Stimulated activated naive CD8-positive, alpha-beta T cell treated with anti-CD3 and anti-CD28 coated beads, Interleukin-15, Interleukin-2, amounts not matched to agents 100 ng/mL and 50 ng/mL, for 24 hours (primary cell): Measurements from ENCODE around the gene SPIRE1.
"Not testable (repeated sequence)": the region's sequence is repeated elsewhere in the genome, so short reads cannot be mapped to it uniquely, and the experiment has no call there.

ENCODE experiments used
- H3K27ac Mint-ChIP-seq: one replicate; pipeline ENCODE4 v1.8.0; 2021; ENCODE audit warnings: mild to moderate bottlenecking, mixed read lengths
- H3K27me3 Mint-ChIP-seq: one replicate; pipeline ENCODE4 v1.8.0; 2021; ENCODE audit warnings: mixed read lengths
- H3K36me3 Mint-ChIP-seq: one replicate; pipeline ENCODE4 v1.8.0; 2021; ENCODE audit warnings: low read depth, mixed read lengths
- H3K4me1 Mint-ChIP-seq: one replicate; pipeline ENCODE4 v1.8.0; 2021; ENCODE audit warnings: low read depth, mixed read lengths
- H3K4me3 Mint-ChIP-seq: one replicate; pipeline ENCODE4 v1.8.0; 2021; ENCODE audit warnings: mild to moderate bottlenecking, mixed read lengths
- H3K9me3 Mint-ChIP-seq: one replicate; pipeline ENCODE4 v1.8.0; 2021; ENCODE audit warnings: mixed read lengths

SPIRE1 gene

GRCh38 chr18:12518832-12519531 lies 138.9 kb downstream of the SPIRE1 start:
- Mint-ChIP-seq H3K27me3 (peaks cover 3% of the 10 kb centered on the region), H3K4me1 (no peaks in the 10 kb centered on the region), H3K4me3 (no peak overlapping the region), H3K27ac (no peak overlapping the region), H3K36me3 (no peaks in the 10 kb centered on the region), H3K9me3 (no peaks in the 10 kb centered on the region)

DNA sequence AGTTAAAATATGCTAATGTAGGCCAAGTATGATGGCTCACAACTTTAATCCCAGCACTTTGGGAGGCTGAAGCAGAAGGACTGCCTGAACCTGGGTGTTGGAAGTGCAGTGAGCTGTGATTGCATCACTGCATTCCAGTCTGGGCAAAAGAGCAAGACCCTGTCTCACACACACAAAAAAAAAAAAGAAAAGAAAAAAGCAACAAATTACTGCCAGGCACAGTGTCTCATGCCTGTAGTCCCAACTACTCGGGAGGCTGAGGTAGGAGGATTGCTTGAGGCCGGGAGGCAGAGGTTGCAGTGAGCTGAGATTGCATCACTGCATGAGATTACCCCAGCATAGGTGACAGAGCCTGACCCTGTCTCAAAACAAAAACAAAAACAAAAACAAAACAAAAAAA lies 139.6 kb downstream of the SPIRE1 start:
- Mint-ChIP-seq H3K4me1 (no peaks in the 10 kb centered on the region), H3K4me3 (no peak overlapping the region), H3K27me3 (peaks cover 3% of the 10 kb centered on the region), H3K36me3 (no peaks in the 10 kb centered on the region), H3K9me3 (no peaks in the 10 kb centered on the region), H3K27ac (no peak overlapping the region)

GRCh38 chr18:12517142-12517825 lies 140.6 kb downstream of the SPIRE1 start:
- Mint-ChIP-seq H3K27ac (no peak overlapping the region), H3K9me3 (no peaks in the 10 kb centered on the region), H3K36me3 (no peaks in the 10 kb centered on the region), H3K27me3 (peaks cover 3% of the 10 kb centered on the region), H3K4me3 (no peak overlapping the region), H3K4me1 (no peaks in the 10 kb centered on the region)

DNA sequence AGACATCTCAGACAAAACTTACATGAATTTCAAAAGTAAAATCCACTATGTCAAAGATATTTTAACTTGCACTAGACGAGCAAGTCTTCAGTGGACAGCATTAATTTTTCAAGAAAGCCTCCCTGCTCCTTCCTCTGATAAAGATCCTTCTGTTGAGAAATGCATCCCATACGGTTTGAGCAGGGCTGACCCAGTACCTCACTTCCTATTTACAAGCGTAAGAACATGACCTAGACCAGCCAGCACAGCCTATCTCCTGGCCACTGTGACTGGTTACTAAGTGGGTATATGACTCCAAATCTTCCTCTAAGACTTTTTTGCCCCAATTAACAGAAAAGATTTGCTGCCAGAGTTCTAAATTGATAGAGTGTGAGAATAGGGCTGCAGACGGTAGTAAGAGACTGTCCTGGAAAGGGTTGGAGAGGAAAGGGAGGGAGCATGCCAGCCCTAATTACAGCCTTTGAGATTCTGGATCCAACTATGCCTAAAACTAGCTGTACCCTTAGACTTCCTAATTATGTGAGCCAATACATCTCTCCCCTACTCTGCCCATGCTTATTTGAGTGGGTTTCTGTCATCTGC lies 141.8 kb downstream of the SPIRE1 start:
- Mint-ChIP-seq H3K27me3 (no peaks in the 10 kb centered on the region), H3K36me3 (no peaks in the 10 kb centered on the region), H3K4me1 (no peaks in the 10 kb centered on the region), H3K27ac (no peak overlapping the region), H3K4me3 (no peak overlapping the region), H3K9me3 (no peaks in the 10 kb centered on the region)

- H3K4me3 Mint-ChIP-seq = no peak overlapping the region
- no peaks in the 10 kb centered on the region for H3K4me1 Mint-ChIP-seq
- H3K36me3 Mint-ChIP-seq = no peaks in the 10 kb centered on the region
- H3K27ac Mint-ChIP-seq = no peak overlapping the region
- no peaks in the 10 kb centered on the region for H3K27me3 Mint-ChIP-seq
- H3K9me3 Mint-ChIP-seq = no peaks in the 10 kb centered on the region
These were observed 142.4 kb downstream of the SPIRE1 start for GRCh38 chr18:12515550-12515949.

GRCh38 chr18:12507007-12507406 lies 150.9 kb downstream of the SPIRE1 start:
- no peaks in the 10 kb centered on the region for H3K4me1 Mint-ChIP-seq
- no peaks in the 10 kb centered on the region for H3K27me3 Mint-ChIP-seq
- H3K27ac Mint-ChIP-seq = no peak overlapping the region
- no peaks in the 10 kb centered on the region for H3K36me3 Mint-ChIP-seq
- no peaks in the 10 kb centered on the region for H3K9me3 Mint-ChIP-seq
- no peak overlapping the region for H3K4me3 Mint-ChIP-seq

GRCh38 chr18:12500986-12501385 lies 156.9 kb downstream of the SPIRE1 start:
- no peaks in the 10 kb centered on the region for H3K36me3 Mint-ChIP-seq
- H3K9me3 Mint-ChIP-seq = no peaks in the 10 kb centered on the region
- H3K27ac Mint-ChIP-seq = no peak overlapping the region
- H3K4me1 Mint-ChIP-seq = no peaks in the 10 kb centered on the region
- no peaks in the 10 kb centered on the region for H3K27me3 Mint-ChIP-seq
- no peak overlapping the region for H3K4me3 Mint-ChIP-seq

DNA sequence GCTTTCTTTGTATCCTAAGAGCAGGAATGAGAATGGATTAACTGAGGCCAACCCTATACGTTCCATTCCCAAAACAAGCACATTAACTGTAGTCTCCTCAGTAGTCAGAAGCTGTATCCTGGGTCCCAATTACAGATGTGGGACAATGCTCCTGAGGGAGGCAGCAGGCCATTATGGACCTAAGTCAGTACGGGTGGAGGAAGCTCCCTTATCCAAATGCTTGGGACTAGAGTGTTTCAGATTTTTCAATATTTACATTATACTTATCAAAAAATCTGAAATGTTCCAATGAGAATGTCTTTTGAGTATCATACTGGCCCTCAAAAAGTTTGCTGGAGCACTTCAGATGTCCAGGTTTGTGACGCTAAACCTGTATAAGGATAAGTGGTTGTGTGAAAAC lies 160.1 kb downstream of the SPIRE1 start:
- no peaks in the 10 kb centered on the region for H3K9me3 Mint-ChIP-seq
- H3K36me3 Mint-ChIP-seq = no peaks in the 10 kb centered on the region
- H3K4me3 Mint-ChIP-seq = no peak overlapping the region
- no peaks in the 10 kb centered on the region for H3K4me1 Mint-ChIP-seq
- H3K27ac Mint-ChIP-seq = no peak overlapping the region
- H3K27me3 Mint-ChIP-seq = no peaks in the 10 kb centered on the region

- Mint-ChIP-seq H3K4me1 (no peaks in the 10 kb centered on the region), H3K9me3 (no peaks in the 10 kb centered on the region), H3K4me3 (no peak overlapping the region)
These were observed 160.6 kb downstream of the SPIRE1 start for GRCh38 chr18:12497296-12497695.

DNA sequence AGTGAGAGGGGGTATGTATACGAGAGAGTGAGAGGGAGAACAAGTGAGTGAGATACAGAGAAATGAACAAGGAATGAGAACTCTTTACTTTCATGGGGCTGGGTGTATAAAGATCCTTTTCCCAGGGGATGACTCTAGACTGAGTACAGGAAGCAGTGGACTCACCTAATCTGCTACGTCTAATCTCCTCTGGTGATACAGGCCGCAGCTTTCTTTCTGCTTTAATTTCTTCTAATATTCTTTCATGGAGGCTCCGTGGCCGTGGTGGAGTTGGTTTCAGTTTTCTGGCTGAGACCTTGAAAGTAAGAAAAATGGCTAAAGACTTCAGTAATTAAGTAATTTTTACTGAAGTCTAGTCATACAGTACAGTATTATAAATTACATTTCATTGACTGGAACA lies 165.0 kb downstream of the SPIRE1 start:
- Mint-ChIP-seq H3K27ac (no peak overlapping the region), H3K36me3 (no peaks in the 10 kb centered on the region), H3K4me1 (no peaks in the 10 kb centered on the region), H3K27me3 (no peaks in the 10 kb centered on the region), H3K9me3 (no peaks in the 10 kb centered on the region), H3K4me3 (no peak overlapping the region)

More at GRCh38 chr18:12497296-12497695, 160.6 kb downstream of the SPIRE1 start:
- Mint-ChIP-seq H3K27ac (no peak overlapping the region), H3K36me3 (no peaks in the 10 kb centered on the region), H3K27me3 (no peaks in the 10 kb centered on the region)

GRCh38 chr18:12491611-12492435 lies 166.1 kb downstream of the SPIRE1 start:
- H3K4me3 Mint-ChIP-seq = no peak overlapping the region
- H3K27ac Mint-ChIP-seq = no peak overlapping the region
- H3K4me1 Mint-ChIP-seq = no peaks in the 10 kb centered on the region
- H3K9me3 Mint-ChIP-seq = no peaks in the 10 kb centered on the region
- no peaks in the 10 kb centered on the region for H3K27me3 Mint-ChIP-seq
- H3K36me3 Mint-ChIP-seq = no peaks in the 10 kb centered on the region

DNA sequence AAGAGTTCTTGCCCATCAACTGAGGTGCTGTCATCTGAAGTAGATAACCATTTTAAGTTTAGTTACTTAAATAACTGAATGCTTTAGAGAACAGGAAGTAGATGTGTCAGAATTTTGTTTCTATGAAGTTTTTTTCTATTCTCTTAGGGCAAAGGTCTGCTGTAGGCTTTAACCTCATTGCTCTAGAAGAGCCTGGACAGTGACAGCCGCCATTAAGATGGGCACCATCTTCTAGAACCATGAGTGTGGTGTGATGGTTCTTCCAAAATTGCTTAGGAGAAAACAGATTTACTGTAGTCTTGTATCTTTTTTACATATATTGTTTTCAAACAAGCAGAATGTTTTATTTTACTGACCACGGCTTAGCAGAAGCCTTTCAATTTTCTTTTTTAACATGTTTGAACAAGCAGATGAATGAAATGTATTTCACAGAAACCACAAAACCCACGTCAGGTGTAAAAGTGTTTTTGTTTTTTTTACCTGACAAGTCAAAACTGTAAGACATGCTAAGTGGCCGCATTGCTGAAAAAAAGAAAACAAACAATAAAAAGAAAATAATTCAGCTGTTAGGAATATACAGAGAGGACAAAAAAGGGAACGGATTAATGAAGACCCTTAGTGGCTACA lies 172.3 kb downstream of the SPIRE1 start:
- Mint-ChIP-seq H3K27ac (no peak overlapping the region), H3K36me3 (no peaks in the 10 kb centered on the region), H3K4me1 (no peaks in the 10 kb centered on the region), H3K27me3 (no peaks in the 10 kb centered on the region), H3K9me3 (no peaks in the 10 kb centered on the region), H3K4me3 (no peak overlapping the region)

DNA sequence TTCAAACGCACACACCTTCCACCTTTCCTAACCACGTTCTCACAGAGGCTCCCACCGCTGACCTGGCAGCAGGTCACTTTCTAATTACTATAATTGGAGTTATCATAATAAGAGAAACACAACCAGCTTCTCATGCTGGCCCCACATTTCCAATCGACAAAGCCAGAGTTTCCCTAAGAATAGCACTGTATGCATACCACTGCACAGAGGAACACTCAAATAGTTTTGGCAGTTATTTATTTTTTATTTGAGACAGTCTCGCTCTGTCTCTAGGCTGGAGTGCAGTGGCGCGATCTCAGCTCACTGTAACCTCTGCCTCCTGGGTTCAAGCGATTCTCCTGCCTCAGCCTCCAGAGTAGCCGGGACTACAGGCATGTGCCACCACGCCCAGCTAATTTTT lies 176.0 kb downstream of the SPIRE1 start:
- H3K4me1 Mint-ChIP-seq, H3K27me3 Mint-ChIP-seq, H3K36me3 Mint-ChIP-seq, H3K27ac Mint-ChIP-seq, H3K4me3 Mint-ChIP-seq, H3K9me3 Mint-ChIP-seq: not testable (repeated sequence)

DNA sequence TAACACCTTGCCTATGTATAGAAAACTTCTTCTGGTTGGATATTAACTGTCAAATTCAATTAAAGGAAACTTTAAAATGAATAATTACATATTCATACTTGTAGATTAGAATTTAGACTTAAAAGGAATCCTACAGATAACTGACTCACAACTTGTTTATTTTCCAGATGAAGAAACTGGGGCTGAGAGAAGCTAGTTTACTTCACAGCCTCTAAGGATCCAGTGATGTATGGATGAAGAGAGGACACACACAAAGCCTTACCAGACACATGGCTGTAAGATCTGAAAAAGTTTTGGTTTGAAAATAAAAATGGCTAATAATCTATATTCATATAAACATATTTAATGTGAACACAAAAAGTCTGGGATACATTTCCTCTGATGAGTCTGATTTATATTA lies 177.9 kb downstream of the SPIRE1 start:
- Mint-ChIP-seq H3K27me3 (no peaks in the 10 kb centered on the region), H3K4me1 (no peaks in the 10 kb centered on the region), H3K27ac (no peak overlapping the region), H3K4me3 (no peak overlapping the region), H3K36me3 (no peaks in the 10 kb centered on the region), H3K9me3 (no peaks in the 10 kb centered on the region)

GRCh38 chr18:12479536-12479935 lies 178.4 kb downstream of the SPIRE1 start:
- no peaks in the 10 kb centered on the region for H3K9me3 Mint-ChIP-seq
- no peak overlapping the region for H3K4me3 Mint-ChIP-seq
- no peaks in the 10 kb centered on the region for H3K36me3 Mint-ChIP-seq
- no peaks in the 10 kb centered on the region for H3K27me3 Mint-ChIP-seq
- no peaks in the 10 kb centered on the region for H3K4me1 Mint-ChIP-seq
- no peak overlapping the region for H3K27ac Mint-ChIP-seq
